Stomach (tissue), 4 donors: Measurements from ENCODE around the gene WDR35.

ENCODE experiments used
- CTCF ChIP-seq, 7 experiments: fragments of 450-650 bp in 4 of 7; fragments of 200-600 bp in 3 of 7; sonication (generic) in 3 of 7; IDR thresholded peaks; one replicate each; pipeline ENCODE4 v1.5.1; 2016 to 2019; ENCODE audit warnings: antibody characterized with exemption in 7 of 7, control low read depth in 2 of 7, mild to moderate bottlenecking in 1 of 7
- POLR2A ChIP-seq, 4 donors: fragments of 450-650 bp; IDR thresholded peaks; one replicate each; pipeline ENCODE4 v1.6.1; 2016; ENCODE audit warnings: antibody characterized with exemption in 4 of 4, control low read depth in 2 of 4, mild to moderate bottlenecking in 1 of 4, moderate library complexity in 1 of 4
- POLR2AphosphoS5 ChIP-seq, 3 donors: sonication (generic); formaldehyde crosslinking; IDR thresholded peaks; one replicate each; pipeline ENCODE4 v1.6.1; 2016; ENCODE audit warnings: antibody characterized with exemption in 3 of 3

GRCh38 chr2:19929226-19929625 lies 60.7 kb downstream of the WDR35 start:
- TF ChIP-seq CTCF (IDR thresholded peaks at IDR 0.05) (no peak), POLR2AphosphoS5 (IDR thresholded peaks at IDR 0.05) (no peak), POLR2A (IDR thresholded peaks at IDR 0.05) (no peak)
